WTC11 (cell line): ENCODE results near the gene GIT1. TPM values are rescaled to one million over a fixed set of nuclear protein-coding genes. Genes with fewer than 3 reads are reported as not detected.

Source experiments
- ATAC-seq: fragments of 200-7000 bp; cut with Tn5 transposase; 2 replicates; pipeline ENCODE4 v1.10.0; 2021; ENCODE audit warnings: mild to moderate bottlenecking, moderate library complexity
- CTCF ChIA-PET: fragments of 300-600 bp; sonication (Branson Sonifier 250); formaldehyde crosslinking; loops from one replicate; lab custom pipeline; 2021; ENCODE audit warnings: antibody characterized with exemption; lab: Charles Lee
- POLR2A ChIA-PET: fragments of 350-600 bp; sonication (Branson Sonifier 250); formaldehyde crosslinking; loops from one replicate; lab custom pipeline; 2021; ENCODE audit warnings: antibody characterized with exemption; lab: Charles Lee
- DNase-seq: peaks from one replicate; pipeline ENCODE4 v3.0.0; 2021; ENCODE audit warnings: low spot score
- H3K27ac Mint-ChIP-seq: 2 replicates; pipeline ENCODE4 v1.8.0; 2021; ENCODE audit warnings: mixed read lengths
- H3K27me3 Mint-ChIP-seq: 2 replicates; pipeline ENCODE4 v1.8.0; 2021; ENCODE audit warnings: low read depth, mild to moderate bottlenecking, moderate library complexity, mixed read lengths
- H3K36me3 Mint-ChIP-seq: 2 replicates; pipeline ENCODE4 v1.8.0; 2021; ENCODE audit warnings: mixed read lengths
- H3K4me1 Mint-ChIP-seq: 2 replicates; pipeline ENCODE4 v1.8.0; 2022; ENCODE audit warnings: mixed read lengths
- H3K4me3 Mint-ChIP-seq: 2 replicates; pipeline ENCODE4 v1.8.0; 2021; ENCODE audit warnings: mild to moderate bottlenecking, moderate library complexity, mixed read lengths
- H3K9me3 Mint-ChIP-seq: 2 replicates; pipeline ENCODE4 v1.8.0; 2021; ENCODE audit warnings: mixed read lengths
- ETV6 ChIP-seq: sonication (generic); formaldehyde crosslinking; IDR thresholded peaks from 2 replicates; pipeline ENCODE4 v1.8.1; 2022; ENCODE audit warnings: mild to moderate bottlenecking, missing genetic modification reagents
- FOXK1 ChIP-seq: sonication (generic); formaldehyde crosslinking; IDR thresholded peaks from 2 replicates; pipeline ENCODE4 v1.8.0; 2022; ENCODE audit warnings: mild to moderate bottlenecking, moderate library complexity, missing genetic modification reagents
- GABPB1 ChIP-seq: sonication (generic); formaldehyde crosslinking; IDR thresholded peaks from 2 replicates; pipeline ENCODE4 v1.8.1; 2023; ENCODE audit warnings: mild to moderate bottlenecking, missing genetic modification reagents
- JUN ChIP-seq: sonication (generic); formaldehyde crosslinking; IDR thresholded peaks from 2 replicates; pipeline ENCODE4 v1.8.0; 2023; ENCODE audit warnings: mild to moderate bottlenecking, missing genetic modification reagents
- MYBL2 ChIP-seq: sonication (generic); formaldehyde crosslinking; IDR thresholded peaks from 2 replicates; pipeline ENCODE4 v1.8.1; 2023; ENCODE audit warnings: mild to moderate bottlenecking, moderate library complexity, missing genetic modification reagents
- OVOL2 ChIP-seq: fragments of 250-450 bp; sonication (Bioruptor Pico); IDR thresholded peaks from 2 replicates; pipeline ENCODE4 v1.9.0; 2021; ENCODE audit warnings: mild to moderate bottlenecking, borderline replicate concordance
- PRRX2 ChIP-seq: fragments of 250-450 bp; sonication (Bioruptor Pico); IDR thresholded peaks from 2 replicates; pipeline ENCODE4 v1.8.0; 2021; ENCODE audit warnings: mild to moderate bottlenecking
- RELA ChIP-seq: sonication (generic); formaldehyde crosslinking; IDR thresholded peaks from 2 replicates; pipeline ENCODE4 v1.8.1; 2022; ENCODE audit warnings: missing genetic modification reagents, mild to moderate bottlenecking, borderline replicate concordance
- RORB ChIP-seq: fragments of 250-450 bp; sonication (Bioruptor Pico); IDR thresholded peaks from 2 replicates; pipeline ENCODE4 v1.9.0; 2021; ENCODE audit warnings: mild to moderate bottlenecking
- ZBTB21 ChIP-seq: sonication (generic); formaldehyde crosslinking; IDR thresholded peaks from 2 replicates; pipeline ENCODE4 v1.8.1; 2023; ENCODE audit warnings: mild to moderate bottlenecking, missing genetic modification reagents, borderline replicate concordance
- ZNF396 ChIP-seq: fragments of 250-450 bp; sonication (Bioruptor Pico); IDR thresholded peaks from 2 replicates; pipeline ENCODE4 v1.8.0; 2021; ENCODE audit warnings: mild to moderate bottlenecking, moderate library complexity, borderline replicate concordance
- ZNF416 ChIP-seq: fragments of 250-450 bp; sonication (Bioruptor Pico); IDR thresholded peaks from 2 replicates; pipeline ENCODE4 v1.9.0; 2021; ENCODE audit warnings: mild to moderate bottlenecking, inconsistent platforms
- ZNF423 ChIP-seq: fragments of 250-450 bp; sonication (Bioruptor Pico); IDR thresholded peaks from 2 replicates; pipeline ENCODE4 v2.1.2; 2022; ENCODE audit warnings: mild to moderate bottlenecking, moderate library complexity
- total RNA-seq: library from RNA; stranded (reverse); gene quantifications from 3 replicates; pipeline ENCODE4 v1.2.3, GENCODE V29; 2021
- TF ChIP-seq, protein P1 (sequence below): sonication (generic); formaldehyde crosslinking; conservative IDR thresholded peaks from 2 replicates; pipeline ENCODE4 v1.8.1; 2022; ENCODE audit warnings: mild to moderate bottlenecking, missing genetic modification reagents
- TF ChIP-seq, protein P2 (sequence below): sonication (generic); formaldehyde crosslinking; IDR thresholded peaks from 2 replicates; pipeline ENCODE4 v1.8.0; 2022; ENCODE audit warnings: missing genetic modification reagents
- TF ChIP-seq, protein P3 (sequence below): sonication (generic); formaldehyde crosslinking; IDR thresholded peaks from 2 replicates; pipeline ENCODE4 v1.8.1; 2023; ENCODE audit warnings: mild to moderate bottlenecking, missing genetic modification reagents, moderate library complexity
- TF ChIP-seq, protein P4 (sequence below): sonication (generic); formaldehyde crosslinking; IDR thresholded peaks from 2 replicates; pipeline ENCODE4 v1.8.0; 2022; ENCODE audit warnings: mild to moderate bottlenecking, missing genetic modification reagents
- TF ChIP-seq, protein P5 (sequence below): sonication (generic); formaldehyde crosslinking; IDR thresholded peaks from 2 replicates; pipeline ENCODE4 v1.8.0; 2022; ENCODE audit warnings: mild to moderate bottlenecking, missing genetic modification reagents
- TF ChIP-seq, protein P6 (sequence below): sonication (generic); formaldehyde crosslinking; IDR thresholded peaks from 2 replicates; pipeline ENCODE4 v1.8.1; 2023; ENCODE audit warnings: mild to moderate bottlenecking, missing genetic modification reagents
- TF ChIP-seq, protein P7 (sequence below): sonication (generic); formaldehyde crosslinking; IDR thresholded peaks from 2 replicates; pipeline ENCODE4 v1.8.1; 2022; ENCODE audit warnings: mild to moderate bottlenecking, moderate library complexity, missing genetic modification reagents

The GIT1 gene
- total RNA-seq, 1 experiment from 2014 or later: 66.9 TPM

DNA sequence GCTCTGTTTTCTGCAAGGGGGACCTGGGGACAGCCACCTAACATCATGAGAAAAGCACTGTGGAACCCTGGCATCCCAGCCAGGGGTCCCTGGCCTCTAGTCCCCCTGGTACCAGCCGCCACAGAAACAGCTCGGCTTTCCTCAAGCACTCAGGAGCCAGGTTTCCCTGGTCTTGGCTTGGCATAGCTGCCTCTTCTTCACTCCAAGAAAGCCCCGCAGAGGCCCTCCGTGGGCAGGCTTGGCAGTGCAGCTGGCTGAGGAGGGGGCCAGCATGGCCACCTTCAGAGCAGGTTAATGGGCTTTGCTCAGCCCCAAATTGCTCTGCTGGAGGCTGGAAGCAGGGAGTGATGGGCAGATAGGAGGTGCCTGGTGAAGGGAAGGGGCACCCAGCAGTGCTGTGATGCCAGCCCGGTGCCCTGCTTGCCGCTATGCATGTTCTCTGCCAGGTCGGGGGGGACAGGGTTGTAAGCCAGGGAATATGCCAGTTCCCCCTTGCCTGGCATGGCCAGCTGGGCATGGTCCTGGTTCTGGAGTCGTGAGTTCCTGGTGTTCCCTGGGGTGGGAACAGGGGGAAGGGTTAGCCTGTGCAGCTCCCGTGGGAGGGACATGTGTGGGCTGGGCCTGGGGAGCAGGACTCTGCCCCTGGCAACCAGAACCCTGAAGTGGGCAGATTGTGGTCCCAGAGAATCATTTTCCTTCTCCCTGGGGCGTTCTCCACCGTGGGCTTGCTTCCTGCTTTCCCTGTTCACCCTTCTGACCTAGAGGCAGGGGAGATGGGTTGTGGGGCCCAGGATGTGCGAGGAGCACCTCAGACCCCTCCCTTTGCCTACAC is 6.7 kb upstream of the GIT1 start:
- Mint-ChIP-seq H3K4me1 (peaks cover 51% of the 10 kb centered on the region), H3K36me3 (no peaks in the 10 kb centered on the region), H3K27ac (no peak overlapping the region), H3K27me3 (no peaks in the 10 kb centered on the region), H3K9me3 (no peaks in the 10 kb centered on the region), H3K4me3 (no peak overlapping the region)
- DNase-seq (no peak), ATAC-seq (no peak)
- POLR2A ChIA-PET: no interaction called here
- CTCF ChIA-PET: interaction anchor here (0.6 to 4.6 kb wide), 6 partner anchors 11 to 227 kb away, joined by 3 to 85 read pairs (median 4); no protein-coding TSS in a partner anchor
- TF ChIP-seq GABPB1 (CRISPR knock-in tag) (no peak), ETV6 (CRISPR knock-in tag) (no peak), FOXK1 (CRISPR knock-in tag) (no peak), OVOL2 (CRISPR knock-in tag) (no peak)
- TF ChIP-seq, protein P1, sequence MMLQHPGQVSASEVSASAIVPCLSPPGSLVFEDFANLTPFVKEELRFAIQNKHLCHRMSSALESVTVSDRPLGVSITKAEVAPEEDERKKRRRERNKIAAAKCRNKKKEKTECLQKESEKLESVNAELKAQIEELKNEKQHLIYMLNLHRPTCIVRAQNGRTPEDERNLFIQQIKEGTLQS (CRISPR knock-in tag): no peak
- TF ChIP-seq, protein P2, sequence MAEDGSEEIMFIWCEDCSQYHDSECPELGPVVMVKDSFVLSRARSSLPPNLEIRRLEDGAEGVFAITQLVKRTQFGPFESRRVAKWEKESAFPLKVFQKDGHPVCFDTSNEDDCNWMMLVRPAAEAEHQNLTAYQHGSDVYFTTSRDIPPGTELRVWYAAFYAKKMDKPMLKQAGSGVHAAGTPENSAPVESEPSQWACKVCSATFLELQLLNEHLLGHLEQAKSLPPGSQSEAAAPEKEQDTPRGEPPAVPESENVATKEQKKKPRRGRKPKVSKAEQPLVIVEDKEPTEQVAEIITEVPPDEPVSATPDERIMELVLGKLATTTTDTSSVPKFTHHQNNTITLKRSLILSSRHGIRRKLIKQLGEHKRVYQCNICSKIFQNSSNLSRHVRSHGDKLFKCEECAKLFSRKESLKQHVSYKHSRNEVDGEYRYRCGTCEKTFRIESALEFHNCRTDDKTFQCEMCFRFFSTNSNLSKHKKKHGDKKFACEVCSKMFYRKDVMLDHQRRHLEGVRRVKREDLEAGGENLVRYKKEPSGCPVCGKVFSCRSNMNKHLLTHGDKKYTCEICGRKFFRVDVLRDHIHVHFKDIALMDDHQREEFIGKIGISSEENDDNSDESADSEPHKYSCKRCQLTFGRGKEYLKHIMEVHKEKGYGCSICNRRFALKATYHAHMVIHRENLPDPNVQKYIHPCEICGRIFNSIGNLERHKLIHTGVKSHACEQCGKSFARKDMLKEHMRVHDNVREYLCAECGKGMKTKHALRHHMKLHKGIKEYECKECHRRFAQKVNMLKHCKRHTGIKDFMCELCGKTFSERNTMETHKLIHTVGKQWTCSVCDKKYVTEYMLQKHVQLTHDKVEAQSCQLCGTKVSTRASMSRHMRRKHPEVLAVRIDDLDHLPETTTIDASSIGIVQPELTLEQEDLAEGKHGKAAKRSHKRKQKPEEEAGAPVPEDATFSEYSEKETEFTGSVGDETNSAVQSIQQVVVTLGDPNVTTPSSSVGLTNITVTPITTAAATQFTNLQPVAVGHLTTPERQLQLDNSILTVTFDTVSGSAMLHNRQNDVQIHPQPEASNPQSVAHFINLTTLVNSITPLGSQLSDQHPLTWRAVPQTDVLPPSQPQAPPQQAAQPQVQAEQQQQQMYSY (CRISPR knock-in tag): no peak
- TF ChIP-seq, protein P3, sequence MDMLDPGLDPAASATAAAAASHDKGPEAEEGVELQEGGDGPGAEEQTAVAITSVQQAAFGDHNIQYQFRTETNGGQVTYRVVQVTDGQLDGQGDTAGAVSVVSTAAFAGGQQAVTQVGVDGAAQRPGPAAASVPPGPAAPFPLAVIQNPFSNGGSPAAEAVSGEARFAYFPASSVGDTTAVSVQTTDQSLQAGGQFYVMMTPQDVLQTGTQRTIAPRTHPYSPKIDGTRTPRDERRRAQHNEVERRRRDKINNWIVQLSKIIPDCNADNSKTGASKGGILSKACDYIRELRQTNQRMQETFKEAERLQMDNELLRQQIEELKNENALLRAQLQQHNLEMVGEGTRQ (CRISPR knock-in tag): no peak

DNA sequence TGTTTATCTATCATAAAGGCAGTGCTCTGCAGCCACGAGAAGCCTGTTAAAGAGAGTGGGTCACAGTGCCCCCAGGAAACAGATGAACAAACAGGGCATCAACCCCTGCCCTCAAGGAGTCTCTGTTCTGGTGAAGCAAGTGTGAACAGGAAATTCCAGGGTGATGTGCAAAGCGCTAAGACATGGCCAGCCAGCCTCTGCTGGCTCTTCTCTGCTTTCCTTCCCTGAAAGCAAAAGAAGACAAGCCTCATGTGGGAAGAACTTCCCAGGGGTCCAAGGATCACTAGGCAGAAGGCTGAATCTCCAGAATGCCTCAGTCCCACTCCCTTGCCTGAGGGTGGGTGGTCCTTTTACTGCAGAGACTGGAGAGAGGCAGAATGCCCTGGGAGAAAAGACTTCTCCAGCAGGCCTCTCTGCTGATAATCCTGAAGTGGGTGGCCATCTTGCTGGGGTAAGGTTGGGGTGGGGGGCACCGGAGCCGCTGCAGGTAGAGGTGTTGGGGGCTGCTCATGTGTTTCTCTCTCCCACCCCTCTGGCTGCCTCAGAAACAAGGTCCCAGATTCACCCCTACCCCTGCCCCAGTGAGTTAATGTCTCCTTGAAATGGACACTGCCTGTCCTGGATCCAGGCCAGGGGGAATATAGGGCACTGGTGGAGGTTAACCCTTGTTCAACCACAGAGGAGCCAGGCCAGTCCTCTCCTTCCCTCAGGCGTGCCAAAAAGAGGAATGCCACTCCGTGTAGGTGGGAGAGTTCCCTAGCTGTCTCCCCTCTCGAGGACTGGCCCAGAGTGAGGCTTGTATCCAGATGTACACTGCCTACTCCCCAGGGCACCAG is 5.9 kb upstream of the GIT1 start:
- DNase-seq (no peak), ATAC-seq (no peak)
- no peak overlapping the region for H3K27ac Mint-ChIP-seq
- H3K4me1 Mint-ChIP-seq: peaks cover 57% of the 10 kb centered on the region
- ChIA-PET POLR2A (no interaction called here), CTCF (interaction anchor here (0.8 to 4.6 kb wide), 7 partner anchors 11 to 226 kb away, joined by 3 to 85 read pairs (median 9); no protein-coding TSS in a partner anchor)
- H3K27me3 Mint-ChIP-seq: no peaks in the 10 kb centered on the region; the same call in 1 of the 2 replicates
- TF ChIP-seq MYBL2: no peak
- TF ChIP-seq ETV6 (CRISPR knock-in tag): no peak
- TF ChIP-seq, protein P4, sequence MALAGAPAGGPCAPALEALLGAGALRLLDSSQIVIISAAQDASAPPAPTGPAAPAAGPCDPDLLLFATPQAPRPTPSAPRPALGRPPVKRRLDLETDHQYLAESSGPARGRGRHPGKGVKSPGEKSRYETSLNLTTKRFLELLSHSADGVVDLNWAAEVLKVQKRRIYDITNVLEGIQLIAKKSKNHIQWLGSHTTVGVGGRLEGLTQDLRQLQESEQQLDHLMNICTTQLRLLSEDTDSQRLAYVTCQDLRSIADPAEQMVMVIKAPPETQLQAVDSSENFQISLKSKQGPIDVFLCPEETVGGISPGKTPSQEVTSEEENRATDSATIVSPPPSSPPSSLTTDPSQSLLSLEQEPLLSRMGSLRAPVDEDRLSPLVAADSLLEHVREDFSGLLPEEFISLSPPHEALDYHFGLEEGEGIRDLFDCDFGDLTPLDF (CRISPR knock-in tag): no peak
- TF ChIP-seq JUN: no peak
- TF ChIP-seq, protein P5, sequence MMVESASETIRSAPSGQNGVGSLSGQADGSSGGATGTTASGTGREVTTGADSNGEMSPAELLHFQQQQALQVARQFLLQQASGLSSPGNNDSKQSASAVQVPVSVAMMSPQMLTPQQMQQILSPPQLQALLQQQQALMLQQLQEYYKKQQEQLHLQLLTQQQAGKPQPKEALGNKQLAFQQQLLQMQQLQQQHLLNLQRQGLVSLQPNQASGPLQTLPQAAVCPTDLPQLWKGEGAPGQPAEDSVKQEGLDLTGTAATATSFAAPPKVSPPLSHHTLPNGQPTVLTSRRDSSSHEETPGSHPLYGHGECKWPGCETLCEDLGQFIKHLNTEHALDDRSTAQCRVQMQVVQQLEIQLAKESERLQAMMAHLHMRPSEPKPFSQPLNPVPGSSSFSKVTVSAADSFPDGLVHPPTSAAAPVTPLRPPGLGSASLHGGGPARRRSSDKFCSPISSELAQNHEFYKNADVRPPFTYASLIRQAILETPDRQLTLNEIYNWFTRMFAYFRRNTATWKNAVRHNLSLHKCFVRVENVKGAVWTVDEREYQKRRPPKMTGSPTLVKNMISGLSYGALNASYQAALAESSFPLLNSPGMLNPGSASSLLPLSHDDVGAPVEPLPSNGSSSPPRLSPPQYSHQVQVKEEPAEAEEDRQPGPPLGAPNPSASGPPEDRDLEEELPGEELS (CRISPR knock-in tag): no peak
- TF ChIP-seq, protein P6, sequence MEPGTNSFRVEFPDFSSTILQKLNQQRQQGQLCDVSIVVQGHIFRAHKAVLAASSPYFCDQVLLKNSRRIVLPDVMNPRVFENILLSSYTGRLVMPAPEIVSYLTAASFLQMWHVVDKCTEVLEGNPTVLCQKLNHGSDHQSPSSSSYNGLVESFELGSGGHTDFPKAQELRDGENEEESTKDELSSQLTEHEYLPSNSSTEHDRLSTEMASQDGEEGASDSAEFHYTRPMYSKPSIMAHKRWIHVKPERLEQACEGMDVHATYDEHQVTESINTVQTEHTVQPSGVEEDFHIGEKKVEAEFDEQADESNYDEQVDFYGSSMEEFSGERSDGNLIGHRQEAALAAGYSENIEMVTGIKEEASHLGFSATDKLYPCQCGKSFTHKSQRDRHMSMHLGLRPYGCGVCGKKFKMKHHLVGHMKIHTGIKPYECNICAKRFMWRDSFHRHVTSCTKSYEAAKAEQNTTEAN (CRISPR knock-in tag): no peak
- TF ChIP-seq, protein P7, sequence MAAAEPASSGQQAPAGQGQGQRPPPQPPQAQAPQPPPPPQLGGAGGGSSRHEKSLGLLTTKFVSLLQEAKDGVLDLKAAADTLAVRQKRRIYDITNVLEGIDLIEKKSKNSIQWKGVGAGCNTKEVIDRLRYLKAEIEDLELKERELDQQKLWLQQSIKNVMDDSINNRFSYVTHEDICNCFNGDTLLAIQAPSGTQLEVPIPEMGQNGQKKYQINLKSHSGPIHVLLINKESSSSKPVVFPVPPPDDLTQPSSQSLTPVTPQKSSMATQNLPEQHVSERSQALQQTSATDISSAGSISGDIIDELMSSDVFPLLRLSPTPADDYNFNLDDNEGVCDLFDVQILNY (CRISPR knock-in tag): no peak
- no peak for TF ChIP-seq ZNF416
- TF ChIP-seq, protein P1 (CRISPR knock-in tag): no peak
- TF ChIP-seq RELA (CRISPR knock-in tag): no peak
- TF ChIP-seq PRRX2: no peak
- no peak for TF ChIP-seq ZBTB21
- TF ChIP-seq ZNF396 (CRISPR knock-in tag): no peak
- no peak for TF ChIP-seq ZNF423
- TF ChIP-seq RORB (CRISPR knock-in tag): no peak
- no peak for TF ChIP-seq GABPB1 (CRISPR knock-in tag)
- no peaks in the 10 kb centered on the region for H3K9me3 Mint-ChIP-seq
- H3K36me3 Mint-ChIP-seq: no peaks in the 10 kb centered on the region
- H3K4me3 Mint-ChIP-seq: no peak overlapping the region
